ENCODE data around the gene SPATA6L. TPM values are rescaled to one million over a fixed set of nuclear protein-coding genes. Genes with fewer than 3 reads are reported as not detected.

SPATA6L gene
- total RNA-seq, 1 donor from 2014 or later = 0.53 TPM

- H3K4me3 Mint-ChIP-seq = no peak overlapping the region
- no peaks in the 10 kb centered on the region for H3K4me1 Mint-ChIP-seq
- DNase-seq (no peak), ATAC-seq (ENCODE audit: low read depth) (no peak)
- ChIA-PET CTCF (no interaction called here), POLR2A (no interaction called here)
- H3K9me3 Mint-ChIP-seq = no peaks in the 10 kb centered on the region
- H3K27ac Mint-ChIP-seq = no peak overlapping the region
- no peaks in the 10 kb centered on the region for H3K36me3 Mint-ChIP-seq (ENCODE audit: low read depth)
- intact Hi-C loops (cut with micrococcal nuclease) = no loop called here
- H3K27me3 Mint-ChIP-seq = no peaks in the 10 kb centered on the region
- TF ChIP-seq, protein P1, sequence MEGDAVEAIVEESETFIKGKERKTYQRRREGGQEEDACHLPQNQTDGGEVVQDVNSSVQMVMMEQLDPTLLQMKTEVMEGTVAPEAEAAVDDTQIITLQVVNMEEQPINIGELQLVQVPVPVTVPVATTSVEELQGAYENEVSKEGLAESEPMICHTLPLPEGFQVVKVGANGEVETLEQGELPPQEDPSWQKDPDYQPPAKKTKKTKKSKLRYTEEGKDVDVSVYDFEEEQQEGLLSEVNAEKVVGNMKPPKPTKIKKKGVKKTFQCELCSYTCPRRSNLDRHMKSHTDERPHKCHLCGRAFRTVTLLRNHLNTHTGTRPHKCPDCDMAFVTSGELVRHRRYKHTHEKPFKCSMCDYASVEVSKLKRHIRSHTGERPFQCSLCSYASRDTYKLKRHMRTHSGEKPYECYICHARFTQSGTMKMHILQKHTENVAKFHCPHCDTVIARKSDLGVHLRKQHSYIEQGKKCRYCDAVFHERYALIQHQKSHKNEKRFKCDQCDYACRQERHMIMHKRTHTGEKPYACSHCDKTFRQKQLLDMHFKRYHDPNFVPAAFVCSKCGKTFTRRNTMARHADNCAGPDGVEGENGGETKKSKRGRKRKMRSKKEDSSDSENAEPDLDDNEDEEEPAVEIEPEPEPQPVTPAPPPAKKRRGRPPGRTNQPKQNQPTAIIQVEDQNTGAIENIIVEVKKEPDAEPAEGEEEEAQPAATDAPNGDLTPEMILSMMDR (IDR thresholded peaks at IDR 0.05) = no peak
These were observed 87.3 kb downstream of the SPATA6L start for GRCh38 chr9:4579001-4579400.

GRCh38 chr9:4576448-4576847, 89.8 kb downstream of the SPATA6L start:
- ChIA-PET CTCF (no interaction called here), POLR2A (no interaction called here)
- Mint-ChIP-seq H3K27me3 (no peaks in the 10 kb centered on the region), H3K9me3 (no peaks in the 10 kb centered on the region), H3K4me3 (no peak overlapping the region), H3K27ac (no peak overlapping the region), H3K4me1 (no peaks in the 10 kb centered on the region), H3K36me3 (ENCODE audit: low read depth) (no peaks in the 10 kb centered on the region)
- ATAC-seq (ENCODE audit: low read depth) (no peak), DNase-seq (no peak)
- TF ChIP-seq, protein P1 (IDR thresholded peaks at IDR 0.05) = no peak
- intact Hi-C loops (cut with micrococcal nuclease) = no loop called here

DNA sequence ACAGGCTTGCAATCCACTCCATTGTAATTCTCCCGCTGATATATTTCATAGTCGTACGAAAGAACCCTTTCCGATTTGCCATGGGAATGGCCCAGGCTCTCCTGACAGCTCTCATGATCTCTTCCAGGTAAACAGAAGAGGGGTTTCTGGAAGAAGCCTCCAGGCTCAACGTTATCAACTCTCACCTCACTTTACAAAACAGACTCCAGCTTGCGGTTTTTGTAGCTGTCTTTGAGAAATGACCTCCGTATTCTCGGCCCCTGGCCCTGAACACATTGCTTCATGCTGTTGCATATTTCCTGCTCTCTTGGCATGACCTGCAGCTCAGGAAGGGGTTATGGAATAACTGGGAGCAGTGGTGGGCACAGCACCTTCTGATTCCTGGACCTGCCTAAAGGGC, 90.3 kb downstream of the SPATA6L start:
- intact Hi-C loops (cut with micrococcal nuclease) = no loop called here
- no peak for ATAC-seq (ENCODE audit: low read depth)
- no peaks in the 10 kb centered on the region for H3K27me3 Mint-ChIP-seq
- TF ChIP-seq, protein P1 (IDR thresholded peaks at IDR 0.05) = no peak
- no peaks in the 10 kb centered on the region for H3K4me1 Mint-ChIP-seq
- DNase-seq = no peak
- no peak overlapping the region for H3K27ac Mint-ChIP-seq
- no peak overlapping the region for H3K4me3 Mint-ChIP-seq
- ChIA-PET POLR2A (no interaction called here), CTCF (no interaction called here)
- H3K9me3 Mint-ChIP-seq = no peaks in the 10 kb centered on the region
- H3K36me3 Mint-ChIP-seq (ENCODE audit: low read depth) = no peaks in the 10 kb centered on the region

- TF ChIP-seq, protein P1 (IDR thresholded peaks at IDR 0.05) = no peak
- H3K27ac Mint-ChIP-seq = no peak overlapping the region
- CTCF ChIA-PET = no interaction called here
- intact Hi-C loops (cut with micrococcal nuclease) = no loop called here
- DNase-seq (no peak), ATAC-seq (ENCODE audit: low read depth) (no peak)
- H3K36me3 Mint-ChIP-seq (ENCODE audit: low read depth) = no peaks in the 10 kb centered on the region
- H3K27me3 Mint-ChIP-seq = no peaks in the 10 kb centered on the region
- no peaks in the 10 kb centered on the region for H3K4me1 Mint-ChIP-seq
- POLR2A ChIA-PET = no interaction called here
- no peak overlapping the region for H3K4me3 Mint-ChIP-seq
- H3K9me3 Mint-ChIP-seq = no peaks in the 10 kb centered on the region
These were observed 91.5 kb downstream of the SPATA6L start for GRCh38 chr9:4574657-4575243.

- intact Hi-C loops (cut with micrococcal nuclease) = no loop called here
- CTCF ChIA-PET = no interaction called here
- TF ChIP-seq, protein P1 (IDR thresholded peaks at IDR 0.05) = no peak
- Mint-ChIP-seq H3K36me3 (ENCODE audit: low read depth) (no peaks in the 10 kb centered on the region), H3K9me3 (no peaks in the 10 kb centered on the region), H3K27ac (no peak overlapping the region), H3K4me1 (no peaks in the 10 kb centered on the region), H3K27me3 (no peaks in the 10 kb centered on the region), H3K4me3 (no peak overlapping the region)
- DNase-seq (no peak), ATAC-seq (ENCODE audit: low read depth) (no peak)
- POLR2A ChIA-PET = no interaction called here
These were observed 92.5 kb downstream of the SPATA6L start for GRCh38 chr9:4573634-4574389.
